ENCODE data around the gene HNRNPA2B1.
"Not testable (repeated sequence)": the region's sequence is repeated elsewhere in the genome, so short reads cannot be mapped to it uniquely, and the experiment has no call there.

The HNRNPA2B1 gene

GRCh38 chr7:26160896-26161295 lies 39.6 kb downstream of the HNRNPA2B1 start:
- DNase-seq = no peak

- no peak for DNase-seq
These were observed 41.3 kb downstream of the HNRNPA2B1 start for GRCh38 chr7:26159243-26159642.

- no peak for DNase-seq
These were observed 42.9 kb downstream of the HNRNPA2B1 start for GRCh38 chr7:26157520-26158105.

- peak in 1 of 2 experiments; percentile 63 for DNase-seq
These were observed 43.8 kb downstream of the HNRNPA2B1 start for GRCh38 chr7:26156451-26157420.

GRCh38 chr7:26155531-26156375 lies 44.8 kb downstream of the HNRNPA2B1 start:
- DNase-seq = no peak

- peak; percentile 55 to 58 for DNase-seq
These were observed 46.4 kb downstream of the HNRNPA2B1 start for GRCh38 chr7:26153823-26154783.

GRCh38 chr7:26153241-26153822 lies 47.2 kb downstream of the HNRNPA2B1 start:
- peak; percentile 70 to 71 for DNase-seq

GRCh38 chr7:26152782-26153240 lies 47.7 kb downstream of the HNRNPA2B1 start:
- peak; percentile 67 to 73 for DNase-seq

GRCh38 chr7:26151953-26152781 lies 48.4 kb downstream of the HNRNPA2B1 start, which contains the start of gene NFE2L3:
Gene NFE2L3 (plus strand): TSS chr7:26152198. CDS start chr7:26152499, 301 bp downstream.
- DNase-seq = peak; percentile 88 to 90

GRCh38 chr7:26151650-26151952 lies 48.9 kb downstream of the HNRNPA2B1 start:
- no peak for DNase-seq

- no peak for DNase-seq
These were observed 49.5 kb downstream of the HNRNPA2B1 start for GRCh38 chr7:26151096-26151495.

GRCh38 chr7:26149391-26149977 lies 51.1 kb downstream of the HNRNPA2B1 start:
- DNase-seq = no peak

- DNase-seq = not testable (repeated sequence)
These were observed 52.2 kb downstream of the HNRNPA2B1 start for GRCh38 chr7:26148307-26148700.

GRCh38 chr7:26147646-26148306 lies 52.8 kb downstream of the HNRNPA2B1 start:
- not testable (repeated sequence) for DNase-seq

GRCh38 chr7:26147030-26147429 lies 53.5 kb downstream of the HNRNPA2B1 start:
- no peak for DNase-seq

GRCh38 chr7:26145238-26145637 lies 55.3 kb downstream of the HNRNPA2B1 start:
- DNase-seq = no peak

GRCh38 chr7:26144184-26145080 lies 56.1 kb downstream of the HNRNPA2B1 start:
- DNase-seq = no peak

GRCh38 chr7:26143298-26144048 lies 57.1 kb downstream of the HNRNPA2B1 start:
- no peak for DNase-seq
